H1 (cell line): ENCODE data around the gene DHCR7. TPM values are rescaled to one million over a fixed set of nuclear protein-coding genes. Genes with fewer than 3 reads are reported as not detected.

Experiments used
- PHF8 ChIP-seq: fragments of 200-600 bp; sonication (generic); conservative IDR thresholded peaks from 2 replicates; pipeline ENCODE4 v1.7.1; 2012; ENCODE audit warnings: low read depth, mild to moderate bottlenecking, inconsistent platforms, low read length, moderate library complexity
- RNF2 ChIP-seq: fragments of 200-900, 300-1000 bp; sonication (generic); IDR thresholded peaks from 2 replicates; pipeline ENCODE4 v1.7.1; 2016; ENCODE audit warnings: borderline replicate concordance, low read depth, mild to moderate bottlenecking, antibody characterized with exemption, low read length; ENCODE audit not compliant: poor library complexity, severe bottlenecking; ENCODE audit errors: missing control alignments
- SP4 ChIP-seq: IDR thresholded peaks from 2 replicates; pipeline ENCODE4 v1.6.1; 2012; ENCODE audit warnings: low read length, inconsistent platforms
- polyA plus RNA-seq, 7 experiments: library from polyadenylated mRNA; depleted of rRNA in 3 of 7; stranded (reverse) in 5 of 7; unstranded in 2 of 7; fragments of >200 nt in 5 of 7; fragments of 200-250 nt in 2 of 7; gene quantifications; 1 replicate in 5 of 7; 2 replicates in 1 of 7; 4 replicates in 1 of 7; pipeline versions ENCODE4 v1.2.1 to v1.2.3, GENCODE V29; 2011 to 2013; ENCODE audit warnings: missing spikeins in 2 of 7, mixed read lengths in 2 of 7
- total RNA-seq: library from RNA; stranded (reverse); fragmentation: NEBNext Ultra II Directional; extraction: Animal tissue kit (Norgen Biotek cat#: 25700); gene quantifications from 2 replicates; pipeline ENCODE4 v1.2.1, GENCODE V29; 2021

The DHCR7 gene
- total and polyA plus RNA-seq, 2 of the 8 experiments (the other 6 are each of a cell fraction or from before 2014, with no cell fraction given) = 144 to 157 TPM

GRCh38 chr11:71391796-71392195 lies 56.4 kb downstream of the DHCR7 start (continued):
- TF ChIP-seq PHF8 (no peak), RNF2 (no peak), SP4 (no peak)
